Keratinocyte (primary cell): Measurements from ENCODE around the gene UBE2O.

Source experiments
- CTCF ChIP-seq, 3 experiments: IDR thresholded peaks in 1 of 3; conservative IDR thresholded peaks in 1 of 3; optimal IDR thresholded peaks in 1 of 3; 2 replicates in 2 of 3; 3 replicates in 1 of 3; pipeline versions ENCODE3 to v1.5.1; 2011; ENCODE audit warnings: low read length in 3 of 3, mild to moderate bottlenecking in 3 of 3, moderate library complexity in 2 of 3, control low read depth in 1 of 3, inconsistent platforms in 1 of 3; ENCODE audit not compliant: insufficient read depth in 2 of 3; ENCODE audit errors: extremely low read depth in 1 of 3
- EZH2 ChIP-seq: IDR thresholded peaks from one replicate; pipeline ENCODE4 v1.6.1; 2012; ENCODE audit warnings: inconsistent platforms, mild to moderate bottlenecking, low read length, moderate library complexity

- TF ChIP-seq CTCF (optimal IDR thresholded peaks at IDR 0.05 in 1 of 3, IDR thresholded peaks at IDR 0.05 in 1 of 3, conservative IDR thresholded peaks at IDR 0.05 in 1 of 3; ENCODE audit: extremely low read depth in 1 of 3, insufficient read depth in 2 of 3, low read length in 3 of 3) (no peak), EZH2 (no peak)
These were observed 11.1 kb downstream of the UBE2O start for GRCh38 chr17:76441686-76442340.
